Mesendoderm (in vitro differentiated cells): ENCODE measurements around the gene NAA38.

Source experiments
- DNase-seq: peaks from one replicate; pipeline ENCODE4 v3.0.0; 2013
- H2AK5ac ChIP-seq: 2 replicates; pipeline ENCODE4 v1.6.1; 2013; ENCODE audit warnings: low read length, inconsistent platforms
- H2BK120ac ChIP-seq: 2 replicates; pipeline ENCODE4 v1.6.1; 2013; ENCODE audit warnings: low read depth, mild to moderate bottlenecking, low read length, moderate library complexity, mixed read lengths
- H2BK15ac ChIP-seq: replicated peaks from 2 replicates; pipeline ENCODE4 v1.6.1; 2013; ENCODE audit warnings: low read depth, mild to moderate bottlenecking, moderate library complexity
- H2BK5ac ChIP-seq: 2 replicates; pipeline ENCODE4 v1.6.1; 2013; ENCODE audit warnings: low read length, inconsistent platforms
- H3K18ac ChIP-seq: 2 replicates; pipeline ENCODE4 v1.6.1; 2013; ENCODE audit warnings: mild to moderate bottlenecking, low read length, mixed read lengths
- H3K23ac ChIP-seq: one replicate; pipeline ENCODE4 v1.6.1; 2013; ENCODE audit warnings: low read length
- H3K27ac ChIP-seq: 2 replicates; pipeline ENCODE4 v1.5.1; 2013; ENCODE audit warnings: low read depth, mild to moderate bottlenecking, inconsistent platforms, low read length, moderate library complexity
- H3K27me3 ChIP-seq: 2 replicates; pipeline ENCODE4 v1.6.1; 2013; ENCODE audit warnings: low read length, control low read depth, mild to moderate bottlenecking, inconsistent platforms; ENCODE audit not compliant: insufficient read depth, poor library complexity
- H3K36me3 ChIP-seq: 2 replicates; pipeline ENCODE4 v1.6.1; 2013; ENCODE audit warnings: low read length, inconsistent platforms; ENCODE audit not compliant: control insufficient read depth, insufficient read depth
- H3K4ac ChIP-seq: one replicate; pipeline ENCODE4 v1.6.1; 2013; ENCODE audit warnings: low read depth, mild to moderate bottlenecking, low read length, moderate library complexity
- H3K4me1 ChIP-seq: 2 replicates; pipeline ENCODE4 v1.6.1; 2013; ENCODE audit warnings: low read depth, low read length, inconsistent platforms; ENCODE audit not compliant: control insufficient read depth
- H3K4me2 ChIP-seq: 2 replicates; pipeline ENCODE4 v1.6.1; 2013; ENCODE audit warnings: low read length
- H3K4me3 ChIP-seq: 2 replicates; pipeline ENCODE4 v1.5.1; 2013; ENCODE audit warnings: mild to moderate bottlenecking, low read length
- H3K56ac ChIP-seq: one replicate; pipeline ENCODE4 v1.6.1; 2013; ENCODE audit warnings: low read length
- H3K79me1 ChIP-seq: 2 replicates; pipeline ENCODE4 v1.6.1; 2013; ENCODE audit warnings: low read length, inconsistent platforms
- H3K79me2 ChIP-seq: 2 replicates; pipeline ENCODE4 v1.6.1; 2013; ENCODE audit warnings: mild to moderate bottlenecking, low read length; ENCODE audit not compliant: control insufficient read depth, insufficient read depth
- H3K9ac ChIP-seq: 2 replicates; pipeline ENCODE4 v1.6.1; 2013; ENCODE audit warnings: low read length, inconsistent platforms
- H4K5ac ChIP-seq: one replicate; pipeline ENCODE4 v1.6.1; 2013; ENCODE audit warnings: low read length
- H4K8ac ChIP-seq: one replicate; pipeline ENCODE4 v1.6.1; 2013; ENCODE audit warnings: low read depth, mild to moderate bottlenecking, control low read depth, low read length, moderate library complexity
- WGBS: extraction: QIAGEN DNeasy Blood & Tissue Kit; methylation state at CpG from one replicate; pipeline ENCODE4 v1.1.7; 2013; ENCODE audit warnings: low lambda C conversion rate, missing lambda C conversion rate; ENCODE audit not compliant: insufficient coverage; ENCODE audit errors: extremely low coverage; 5-methylcytosine and 5-hydroxymethylcytosine counted together

NAA38 gene

GRCh38 chr17:7822126-7822525, 35.2 kb downstream of the NAA38 start:
- no peak for DNase-seq
- no peak overlapping the region for H3K4ac ChIP-seq
- H3K4me3 ChIP-seq, result no peak overlapping the region
- 100% methylated on average over 1 of the region's 14 CpGs for WGBS
- no peak overlapping the region for H3K4me2 ChIP-seq
- no peak overlapping the region for H3K9ac ChIP-seq
- no peaks in the 10 kb centered on the region for H3K79me2 ChIP-seq
- no peak overlapping the region for H3K18ac ChIP-seq
- no peaks in the 10 kb centered on the region for H3K27me3 ChIP-seq
- no peak overlapping the region for H3K27ac ChIP-seq
- no peak overlapping the region for H4K8ac ChIP-seq
- H3K36me3 ChIP-seq, result no peaks in the 10 kb centered on the region
- H3K79me1 ChIP-seq, result no peaks in the 10 kb centered on the region
- no peak overlapping the region for H2AK5ac ChIP-seq
- no peak overlapping the region for H2BK15ac ChIP-seq
- no peak overlapping the region for H3K56ac ChIP-seq
- H3K4me1 ChIP-seq, result no peaks in the 10 kb centered on the region
- H2BK120ac ChIP-seq, result no peak overlapping the region
- H3K23ac ChIP-seq, result no peak overlapping the region
- H4K5ac ChIP-seq, result no peak overlapping the region
- no peak overlapping the region for H2BK5ac ChIP-seq

GRCh38 chr17:7820231-7820630, 37.1 kb downstream of the NAA38 start:
- Histone ChIP-seq H3K18ac (no peak overlapping the region), H2BK5ac (no peak overlapping the region), H2BK15ac (no peak overlapping the region), H3K36me3 (no peaks in the 10 kb centered on the region), H2BK120ac (no peak overlapping the region), H3K27me3 (no peaks in the 10 kb centered on the region), H3K27ac (no peak overlapping the region), H2AK5ac (no peak overlapping the region), H3K23ac (no peak overlapping the region), H3K4ac (no peak overlapping the region), H3K4me2 (no peak overlapping the region), H3K9ac (no peak overlapping the region), H3K4me1 (no peaks in the 10 kb centered on the region), H3K4me3 (no peak overlapping the region), H4K5ac (no peak overlapping the region), H3K56ac (no peak overlapping the region), H4K8ac (no peak overlapping the region), H3K79me2 (no peaks in the 10 kb centered on the region), H3K79me1 (no peaks in the 10 kb centered on the region)
- WGBS, result no CpG with 5 or more reads among the region's 5 CpGs
- DNase-seq, result no peak

- no peak overlapping the region for H3K4me3 ChIP-seq
- no peak overlapping the region for H2BK15ac ChIP-seq
- H4K8ac ChIP-seq, result no peak overlapping the region
- H2AK5ac ChIP-seq, result no peak overlapping the region
- no peaks in the 10 kb centered on the region for H3K79me2 ChIP-seq
- H3K18ac ChIP-seq, result no peak overlapping the region
- no peak for DNase-seq
- H2BK120ac ChIP-seq, result no peak overlapping the region
- H3K4me2 ChIP-seq, result no peak overlapping the region
- H3K56ac ChIP-seq, result no peak overlapping the region
- no peak overlapping the region for H3K27ac ChIP-seq
- H3K36me3 ChIP-seq, result no peaks in the 10 kb centered on the region
- H3K4ac ChIP-seq, result no peak overlapping the region
- H3K23ac ChIP-seq, result no peak overlapping the region
- no peak overlapping the region for H2BK5ac ChIP-seq
- no peaks in the 10 kb centered on the region for H3K79me1 ChIP-seq
- no CpG with 5 or more reads among the region's 27 CpGs for WGBS
- no peak overlapping the region for H3K9ac ChIP-seq
- no peaks in the 10 kb centered on the region for H3K27me3 ChIP-seq
- H4K5ac ChIP-seq, result no peak overlapping the region
- H3K4me1 ChIP-seq, result no peaks in the 10 kb centered on the region
These were observed 38.4 kb downstream of the NAA38 start for GRCh38 chr17:7818746-7819645.

GRCh38 chr17:7818026-7818425, 39.3 kb downstream of the NAA38 start:
- Histone ChIP-seq H2BK5ac (no peak overlapping the region), H4K8ac (no peak overlapping the region), H4K5ac (no peak overlapping the region), H3K4me2 (no peak overlapping the region), H3K18ac (no peak overlapping the region), H2BK15ac (no peak overlapping the region), H3K4ac (no peak overlapping the region), H3K4me3 (no peak overlapping the region), H3K36me3 (no peaks in the 10 kb centered on the region), H3K79me1 (no peaks in the 10 kb centered on the region), H3K23ac (no peak overlapping the region), H3K9ac (no peak overlapping the region), H3K27me3 (no peaks in the 10 kb centered on the region), H2BK120ac (no peak overlapping the region), H3K27ac (no peak overlapping the region), H3K4me1 (no peaks in the 10 kb centered on the region), H3K79me2 (no peaks in the 10 kb centered on the region), H3K56ac (no peak overlapping the region), H2AK5ac (no peak overlapping the region)
- DNase-seq, result no peak
- no CpG with 5 or more reads among the region's 10 CpGs for WGBS

- Histone ChIP-seq H3K18ac (no peak overlapping the region), H3K56ac (no peak overlapping the region), H4K8ac (no peak overlapping the region), H3K4ac (no peak overlapping the region), H3K79me1 (no peaks in the 10 kb centered on the region), H3K23ac (no peak overlapping the region), H2BK15ac (no peak overlapping the region), H3K36me3 (no peaks in the 10 kb centered on the region), H3K27me3 (no peaks in the 10 kb centered on the region), H3K4me1 (no peaks in the 10 kb centered on the region), H3K4me3 (no peak overlapping the region), H3K4me2 (no peak overlapping the region), H2AK5ac (no peak overlapping the region), H4K5ac (no peak overlapping the region), H2BK5ac (no peak overlapping the region), H3K9ac (no peak overlapping the region), H2BK120ac (no peak overlapping the region), H3K79me2 (no peaks in the 10 kb centered on the region), H3K27ac (no peak overlapping the region)
- no peak for DNase-seq
- no CpG with 5 or more reads among the region's 9 CpGs for WGBS
These were observed 39.8 kb downstream of the NAA38 start for GRCh38 chr17:7817643-7817964.
